Neural crest cell (in vitro differentiated cells): ENCODE results near the gene TNNT3. TPM values are rescaled to one million over a fixed set of nuclear protein-coding genes. Genes with fewer than 3 reads are reported as not detected.

Experiments
- DNase-seq: peaks from one replicate; pipeline ENCODE4 v3.0.0; 2021; ENCODE audit warnings: low read depth, mixed read lengths, low spot score
- H3K27ac Mint-ChIP-seq: one replicate; pipeline ENCODE4 v1.8.0; 2021; ENCODE audit warnings: mild to moderate bottlenecking, mixed read lengths; ENCODE audit not compliant: unreplicated experiment
- H3K27me3 Mint-ChIP-seq: 2 replicates; pipeline ENCODE4 v1.8.0; 2021; ENCODE audit warnings: low read depth, mild to moderate bottlenecking, mixed read lengths
- H3K36me3 Mint-ChIP-seq: 2 replicates; pipeline ENCODE4 v1.8.0; 2021; ENCODE audit warnings: low read depth, mild to moderate bottlenecking, mixed read lengths
- H3K4me1 Mint-ChIP-seq: 2 replicates; pipeline ENCODE4 v1.8.0; 2021; ENCODE audit warnings: mixed read lengths
- H3K4me3 Mint-ChIP-seq: one replicate; pipeline ENCODE4 v1.8.0; 2021; ENCODE audit warnings: mild to moderate bottlenecking, mixed read lengths
- H3K9me3 Mint-ChIP-seq: 2 replicates; pipeline ENCODE4 v1.8.0; 2021; ENCODE audit warnings: mixed read lengths
- total RNA-seq: library from RNA; stranded (reverse); gene quantifications from 2 replicates; pipeline ENCODE4 v1.2.1, GENCODE V29; 2021
- TF ChIP-seq, protein P1 (sequence below): fragments of 200-600 bp; sonication (generic); conservative IDR thresholded peaks from 2 replicates; pipeline ENCODE4 v1.5.0; 2021; ENCODE audit warnings: antibody characterized with exemption, mild to moderate bottlenecking

TNNT3 gene
- total RNA-seq, 1 donor from 2014 or later, result not detected

DNA sequence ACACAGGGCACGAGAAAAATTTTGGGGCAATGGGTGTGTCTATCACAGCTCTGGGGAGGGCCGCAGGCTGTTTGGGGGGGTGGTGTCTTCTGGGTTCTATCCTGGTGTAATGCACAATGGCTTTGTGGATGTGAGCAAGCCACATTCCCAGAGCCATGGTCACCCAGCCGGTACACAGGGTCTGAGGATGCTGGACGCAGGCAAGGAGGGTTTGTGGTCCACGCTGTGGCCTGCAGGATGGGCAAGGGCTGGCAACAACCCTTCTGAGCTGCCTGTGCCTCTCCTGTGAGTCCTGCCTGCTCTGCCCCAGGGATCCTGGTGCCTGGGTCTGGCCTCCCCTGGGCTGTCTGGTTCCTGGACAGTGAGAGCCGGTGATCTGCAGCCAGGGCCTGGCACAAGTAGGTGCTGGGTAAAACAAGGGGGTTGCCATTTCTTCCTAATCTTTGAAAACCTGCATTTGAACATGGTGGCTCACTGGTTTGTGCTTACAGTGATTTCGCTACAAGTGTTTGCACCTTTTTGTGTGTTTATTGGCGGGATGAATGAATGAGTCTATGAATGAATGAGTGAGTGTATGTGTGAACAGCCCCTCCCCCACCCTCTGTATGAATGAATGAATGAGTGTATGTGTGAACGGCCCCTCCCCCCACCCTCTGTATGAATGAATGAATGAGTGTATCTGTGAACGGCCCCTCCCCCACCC is 23.2 kb downstream of the TNNT3 start:
- peaks cover 10% of the 10 kb centered on the region for H3K4me1 Mint-ChIP-seq
- no peaks in the 10 kb centered on the region for H3K9me3 Mint-ChIP-seq
- no peaks in the 10 kb centered on the region for H3K36me3 Mint-ChIP-seq
- no peak overlapping the region for H3K27ac Mint-ChIP-seq
- TF ChIP-seq, protein P1, sequence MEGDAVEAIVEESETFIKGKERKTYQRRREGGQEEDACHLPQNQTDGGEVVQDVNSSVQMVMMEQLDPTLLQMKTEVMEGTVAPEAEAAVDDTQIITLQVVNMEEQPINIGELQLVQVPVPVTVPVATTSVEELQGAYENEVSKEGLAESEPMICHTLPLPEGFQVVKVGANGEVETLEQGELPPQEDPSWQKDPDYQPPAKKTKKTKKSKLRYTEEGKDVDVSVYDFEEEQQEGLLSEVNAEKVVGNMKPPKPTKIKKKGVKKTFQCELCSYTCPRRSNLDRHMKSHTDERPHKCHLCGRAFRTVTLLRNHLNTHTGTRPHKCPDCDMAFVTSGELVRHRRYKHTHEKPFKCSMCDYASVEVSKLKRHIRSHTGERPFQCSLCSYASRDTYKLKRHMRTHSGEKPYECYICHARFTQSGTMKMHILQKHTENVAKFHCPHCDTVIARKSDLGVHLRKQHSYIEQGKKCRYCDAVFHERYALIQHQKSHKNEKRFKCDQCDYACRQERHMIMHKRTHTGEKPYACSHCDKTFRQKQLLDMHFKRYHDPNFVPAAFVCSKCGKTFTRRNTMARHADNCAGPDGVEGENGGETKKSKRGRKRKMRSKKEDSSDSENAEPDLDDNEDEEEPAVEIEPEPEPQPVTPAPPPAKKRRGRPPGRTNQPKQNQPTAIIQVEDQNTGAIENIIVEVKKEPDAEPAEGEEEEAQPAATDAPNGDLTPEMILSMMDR, result no peak
- DNase-seq, result peak; percentile 1
- no peaks in the 10 kb centered on the region for H3K27me3 Mint-ChIP-seq
- peak overlapping the region; percentile 55 for H3K4me3 Mint-ChIP-seq

DNA sequence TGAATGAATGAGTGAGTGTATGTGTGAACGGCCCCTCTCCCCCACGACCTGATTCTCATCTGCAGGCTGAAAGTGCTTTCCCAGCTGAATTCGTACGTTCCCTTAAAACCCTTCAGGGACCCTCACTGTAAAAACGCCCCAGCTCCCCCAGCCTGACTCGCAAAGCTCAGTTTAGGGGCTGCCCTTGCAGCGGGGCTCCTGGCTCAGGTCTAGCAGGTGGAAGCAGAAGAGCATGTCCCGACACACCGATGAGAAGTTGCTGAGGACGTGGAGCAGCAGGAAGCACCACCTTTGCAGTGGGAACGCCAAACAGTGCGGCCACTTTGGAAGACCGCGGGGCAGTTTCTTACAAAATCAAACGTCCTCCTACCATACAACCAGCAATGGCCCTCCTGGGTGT is 24.1 kb downstream of the TNNT3 start:
- no peaks in the 10 kb centered on the region for H3K27me3 Mint-ChIP-seq
- peak; percentile 1 for DNase-seq
- no peaks in the 10 kb centered on the region for H3K36me3 Mint-ChIP-seq
- H3K4me1 Mint-ChIP-seq, result peaks cover 10% of the 10 kb centered on the region
- no peaks in the 10 kb centered on the region for H3K9me3 Mint-ChIP-seq
- peak overlapping the region; percentile 50 for H3K27ac Mint-ChIP-seq
- TF ChIP-seq, protein P1, result no peak
- H3K4me3 Mint-ChIP-seq, result peak overlapping the region; percentile 70

DNA sequence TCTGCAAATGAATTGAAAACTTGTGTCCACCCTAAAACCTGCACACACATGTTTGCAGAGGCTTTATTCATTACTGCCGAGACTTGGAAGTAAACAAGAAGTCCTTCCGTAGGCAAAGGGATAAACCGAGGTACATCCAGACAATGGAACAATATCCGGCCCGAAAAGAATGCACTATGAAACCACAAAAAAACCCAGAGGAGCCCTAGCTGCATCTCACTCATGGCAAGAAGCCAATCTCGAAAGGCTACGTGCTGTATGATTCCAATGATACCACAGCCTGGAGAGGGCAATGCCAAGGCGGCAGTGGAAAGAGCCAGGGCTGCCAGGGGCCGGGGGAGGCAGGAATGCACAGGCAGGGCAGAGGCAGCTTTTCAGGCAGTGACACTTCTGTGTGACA is 24.5 kb downstream of the TNNT3 start:
- H3K27me3 Mint-ChIP-seq, result no peaks in the 10 kb centered on the region
- H3K9me3 Mint-ChIP-seq, result no peaks in the 10 kb centered on the region
- peak overlapping the region; percentile 70 for H3K4me3 Mint-ChIP-seq
- peaks cover 10% of the 10 kb centered on the region for H3K4me1 Mint-ChIP-seq
- TF ChIP-seq, protein P1, result no peak
- H3K36me3 Mint-ChIP-seq, result no peaks in the 10 kb centered on the region
- no peak overlapping the region for H3K27ac Mint-ChIP-seq
- DNase-seq, result peak; percentile 1

DNA sequence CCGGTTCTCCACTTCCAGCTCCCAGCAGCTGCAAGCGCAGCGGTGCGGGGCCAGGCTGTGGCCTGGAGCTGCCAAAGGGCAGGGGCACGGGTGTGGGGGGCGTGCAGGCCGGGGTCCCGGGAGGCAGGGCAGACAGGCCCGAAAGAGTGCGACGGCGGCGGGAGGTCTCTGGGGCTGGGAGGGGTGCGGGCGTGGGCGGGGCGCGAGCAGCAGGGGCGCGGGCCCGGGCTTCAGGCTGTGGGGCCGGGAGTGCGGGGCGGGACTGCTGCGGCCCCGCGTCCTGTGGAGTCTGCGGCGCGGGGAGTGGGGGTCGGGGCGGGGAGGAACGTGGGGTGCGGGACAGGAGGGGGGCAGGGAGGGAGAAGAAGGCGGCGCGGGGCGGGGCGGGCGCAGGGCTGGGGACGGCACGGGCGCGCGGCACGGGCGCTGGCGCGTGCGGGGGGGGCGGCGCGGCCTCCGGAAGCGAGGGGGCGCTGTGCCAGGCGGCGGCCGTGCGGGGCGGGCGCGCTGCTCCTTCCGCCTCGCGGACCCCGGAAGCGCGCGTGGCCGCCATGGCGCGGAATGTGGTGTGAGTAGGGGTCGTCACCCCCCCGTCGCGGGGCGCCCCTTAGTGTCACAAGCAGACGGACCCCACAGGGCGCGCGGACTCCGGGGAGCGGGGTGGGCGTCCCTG is 27.4 kb downstream of the TNNT3 start, which contains the start of gene MRPL23:
Gene MRPL23 (plus strand): TSS at position 521 of the 673 bp plus-strand sequence. CDS start 31 bp downstream, at position 552.
- TF ChIP-seq, protein P1, result no peak
- H3K27ac Mint-ChIP-seq, result no peak within 1 kb of the TSS
- H3K9me3 Mint-ChIP-seq, result no peaks in the 10 kb centered on the region
- H3K36me3 Mint-ChIP-seq, result no peaks in the 10 kb centered on the region
- H3K4me3 Mint-ChIP-seq, result no peak within 1 kb of the TSS
- no peak for DNase-seq
- no peaks in the 10 kb centered on the region for H3K27me3 Mint-ChIP-seq
- no peaks in the 10 kb centered on the region for H3K4me1 Mint-ChIP-seq

DNA sequence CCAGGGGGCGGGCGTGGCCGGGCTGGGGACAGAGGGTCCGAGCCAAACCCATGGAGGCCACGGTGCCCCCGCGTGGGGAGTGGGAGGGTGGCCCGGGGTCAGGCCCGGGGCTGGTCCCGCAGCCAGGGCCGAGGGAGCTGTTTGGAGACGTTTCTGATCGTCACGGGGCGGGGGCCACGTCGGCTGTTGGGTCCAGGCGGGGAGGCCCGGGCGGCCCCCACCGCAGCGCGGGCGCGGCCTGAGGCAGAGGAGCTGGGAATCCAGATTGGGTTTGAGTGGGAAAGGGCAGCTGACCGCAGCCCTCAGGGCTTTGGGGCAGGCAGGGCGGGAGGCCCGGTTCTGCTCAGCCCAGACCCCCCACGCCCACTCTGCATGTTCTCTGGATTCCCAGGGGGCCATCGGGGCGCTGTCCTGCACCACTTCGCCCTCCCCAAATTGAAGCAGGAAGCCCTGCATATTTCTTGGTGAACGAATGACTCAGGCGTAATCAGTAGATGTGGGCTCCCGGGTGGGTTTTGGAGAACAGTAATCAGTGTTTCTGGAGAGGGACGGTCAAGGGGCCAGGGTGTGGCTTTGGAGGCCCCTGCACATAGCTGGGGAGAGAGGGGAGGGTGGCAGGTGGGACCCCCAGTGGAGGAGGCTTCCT is 28.2 kb downstream of the TNNT3 start:
- no peaks in the 10 kb centered on the region for H3K27me3 Mint-ChIP-seq
- TF ChIP-seq, protein P1, result no peak
- no peak for DNase-seq

More for the DNA sequence above, 28.2 kb downstream of the TNNT3 start:
- H3K36me3 Mint-ChIP-seq, result no peaks in the 10 kb centered on the region
- no peaks in the 10 kb centered on the region for H3K4me1 Mint-ChIP-seq
- no peak overlapping the region for H3K4me3 Mint-ChIP-seq
- H3K9me3 Mint-ChIP-seq, result no peaks in the 10 kb centered on the region
- no peak overlapping the region for H3K27ac Mint-ChIP-seq
